LNCaP clone FGC (cell line): Measurements from ENCODE around the gene PRELP.

Experiments used
- DNase-seq: peaks from one replicate; pipeline ENCODE4 v3.0.0-alpha.2; 2011; ENCODE audit warnings: low read depth
- H3K4me3 ChIP-seq: 2 replicates; pipeline ENCODE4 v1.5.1; 2011; ENCODE audit warnings: mild to moderate bottlenecking, low read depth, low read length, control low read depth
- TF ChIP-seq, protein P1 (sequence below): IDR thresholded peaks from 2 replicates; pipeline ENCODE4 v1.5.1; 2012; ENCODE audit warnings: mild to moderate bottlenecking; ENCODE audit not compliant: control insufficient read depth, insufficient read depth; ENCODE audit errors: extremely low read depth

The PRELP gene

DNA sequence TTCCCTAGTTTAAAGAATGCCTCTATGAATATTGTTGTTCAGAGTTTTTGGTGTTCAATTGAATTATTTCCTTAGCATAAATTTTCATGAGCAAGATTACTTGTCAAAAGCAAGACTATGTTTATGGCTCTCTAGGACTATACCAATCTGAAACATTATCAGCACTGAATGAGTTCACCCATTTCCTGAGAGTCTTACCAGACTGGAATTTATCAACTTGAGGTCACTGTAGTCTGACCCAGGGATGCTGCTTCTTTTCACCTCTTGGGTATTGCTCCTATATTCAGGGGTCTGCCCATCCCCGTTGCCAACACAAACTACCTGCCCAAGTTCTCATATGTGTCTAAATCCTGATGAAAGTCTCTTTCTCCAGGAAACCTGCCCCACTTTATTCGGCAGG, 61.0 kb downstream of the PRELP start:
- TF ChIP-seq, protein P1, sequence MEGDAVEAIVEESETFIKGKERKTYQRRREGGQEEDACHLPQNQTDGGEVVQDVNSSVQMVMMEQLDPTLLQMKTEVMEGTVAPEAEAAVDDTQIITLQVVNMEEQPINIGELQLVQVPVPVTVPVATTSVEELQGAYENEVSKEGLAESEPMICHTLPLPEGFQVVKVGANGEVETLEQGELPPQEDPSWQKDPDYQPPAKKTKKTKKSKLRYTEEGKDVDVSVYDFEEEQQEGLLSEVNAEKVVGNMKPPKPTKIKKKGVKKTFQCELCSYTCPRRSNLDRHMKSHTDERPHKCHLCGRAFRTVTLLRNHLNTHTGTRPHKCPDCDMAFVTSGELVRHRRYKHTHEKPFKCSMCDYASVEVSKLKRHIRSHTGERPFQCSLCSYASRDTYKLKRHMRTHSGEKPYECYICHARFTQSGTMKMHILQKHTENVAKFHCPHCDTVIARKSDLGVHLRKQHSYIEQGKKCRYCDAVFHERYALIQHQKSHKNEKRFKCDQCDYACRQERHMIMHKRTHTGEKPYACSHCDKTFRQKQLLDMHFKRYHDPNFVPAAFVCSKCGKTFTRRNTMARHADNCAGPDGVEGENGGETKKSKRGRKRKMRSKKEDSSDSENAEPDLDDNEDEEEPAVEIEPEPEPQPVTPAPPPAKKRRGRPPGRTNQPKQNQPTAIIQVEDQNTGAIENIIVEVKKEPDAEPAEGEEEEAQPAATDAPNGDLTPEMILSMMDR, result no peak
- H3K4me3 ChIP-seq, result no peak overlapping the region
- DNase-seq, result no peak

DNA sequence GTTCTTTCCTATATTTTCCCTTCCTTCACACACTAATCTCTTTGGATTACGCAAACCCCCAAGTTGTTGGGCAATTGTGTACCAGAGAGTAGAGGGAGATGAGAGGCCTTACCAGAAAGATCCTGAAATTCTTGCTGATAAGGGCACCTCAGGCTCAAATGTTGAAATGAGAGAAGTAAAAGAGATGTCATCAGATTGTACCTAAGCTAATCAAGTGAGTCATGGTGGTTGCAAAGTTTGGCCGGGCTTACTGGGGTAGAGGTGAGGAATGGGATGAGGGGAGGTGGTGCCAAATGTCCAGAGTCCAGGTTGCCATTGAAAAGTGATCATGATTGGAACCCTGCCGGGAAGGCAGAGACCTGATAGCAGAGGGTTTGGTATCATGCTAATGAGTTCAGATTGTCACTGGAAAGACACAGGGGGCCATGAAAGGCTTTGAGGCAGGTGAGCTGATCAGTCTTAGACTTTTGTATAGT, 61.4 kb downstream of the PRELP start:
- no peak overlapping the region for H3K4me3 ChIP-seq
- TF ChIP-seq, protein P1, result no peak
- DNase-seq, result no peak

DNA sequence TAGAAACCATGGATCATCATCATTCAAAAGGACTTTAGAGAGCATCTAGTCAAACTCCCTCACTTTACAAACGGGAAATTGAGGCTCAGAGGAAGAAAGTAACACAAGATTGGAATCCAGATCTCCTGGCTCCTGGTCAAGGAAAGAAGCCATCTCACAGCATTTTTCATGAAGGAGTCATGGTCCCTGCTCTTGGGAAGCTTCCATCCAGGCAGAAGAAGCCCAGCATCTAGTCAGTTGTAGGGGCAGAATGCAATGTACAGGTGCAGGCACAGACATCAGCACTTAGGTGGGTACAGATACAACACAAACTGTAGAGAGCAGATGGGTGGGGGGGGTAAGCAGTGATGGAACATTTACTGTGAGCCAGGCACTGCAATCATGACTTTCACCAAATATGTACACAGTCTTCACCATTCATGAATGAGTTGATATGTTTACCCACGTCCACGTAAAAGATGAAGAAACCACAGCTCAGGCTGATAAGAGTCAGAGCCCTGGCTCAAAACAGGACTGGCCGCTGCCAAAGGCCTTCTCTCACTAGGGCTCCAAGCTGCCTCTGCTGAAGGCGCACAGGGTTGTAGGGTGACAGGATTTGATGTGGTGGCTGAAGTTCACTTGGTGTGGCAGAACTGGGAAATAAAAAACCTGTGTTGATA, 62.3 kb downstream of the PRELP start:
- peak; percentile 67 for DNase-seq
- TF ChIP-seq, protein P1, result no peak
- no peak overlapping the region for H3K4me3 ChIP-seq

DNA sequence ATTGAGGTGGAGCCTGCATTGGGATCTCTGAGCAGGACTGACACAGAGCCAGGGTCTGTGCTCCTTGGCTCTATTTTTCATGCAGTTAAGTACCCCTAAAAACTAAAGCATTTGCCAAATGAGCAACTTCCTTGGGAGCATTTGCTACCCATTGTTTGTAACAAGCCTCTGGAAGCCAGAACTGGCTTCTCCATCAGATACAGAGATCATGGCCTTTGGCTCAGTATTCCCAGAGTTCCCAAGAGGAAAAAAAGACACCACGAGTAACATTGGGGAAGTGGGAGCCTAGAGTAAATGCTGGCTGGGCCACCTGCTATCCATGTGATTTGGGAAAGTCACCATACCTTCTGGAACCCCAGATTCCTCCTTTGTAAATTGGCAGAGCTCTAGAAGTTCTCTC, 63.1 kb downstream of the PRELP start:
- TF ChIP-seq, protein P1, result no peak
- H3K4me3 ChIP-seq, result no peak overlapping the region
- no peak for DNase-seq

DNA sequence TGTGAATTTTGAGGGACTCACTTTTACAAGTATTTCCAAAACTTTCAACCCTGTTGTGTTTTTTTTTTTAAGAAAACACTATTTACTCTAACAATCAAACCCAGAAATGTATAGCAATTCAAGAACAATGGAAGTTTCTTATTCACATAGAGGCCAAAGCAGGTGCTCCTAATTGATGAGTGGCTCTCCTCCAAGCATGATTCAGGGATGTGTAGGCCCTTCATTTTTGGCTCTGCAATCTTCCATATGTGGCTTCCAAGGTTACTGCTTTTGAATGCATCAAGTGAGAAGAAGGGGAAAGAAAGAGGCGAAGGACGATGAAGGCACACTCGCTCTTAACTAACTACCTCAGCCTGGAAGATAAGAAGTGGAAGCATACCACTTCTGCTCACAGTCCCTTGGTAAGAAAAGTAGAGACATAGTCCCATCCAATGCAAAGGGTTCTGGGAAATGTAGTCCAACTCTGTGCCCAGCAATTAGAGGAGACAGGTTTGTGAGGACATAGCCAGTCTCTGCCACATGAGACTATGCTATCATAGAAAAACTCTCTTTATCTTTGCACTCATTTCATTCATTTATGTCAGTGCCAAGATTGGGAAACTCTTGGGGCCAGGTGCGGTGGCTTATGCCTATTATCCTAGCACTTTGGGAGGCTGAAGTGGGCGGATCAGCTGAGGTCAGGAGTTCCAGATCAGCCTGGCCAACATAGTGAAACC, 64.4 kb downstream of the PRELP start:
- TF ChIP-seq, protein P1, result no peak
- H3K4me3 ChIP-seq, result no peak overlapping the region
- DNase-seq, result no peak
